ENCODE measurements around the gene CHD8.

- TF ChIP-seq CTCF (IDR thresholded peaks at IDR 0.05) (no peak), POLR2AphosphoS5 (IDR thresholded peaks at IDR 0.05) (no peak), POLR2A (IDR thresholded peaks at IDR 0.05) (no peak), EP300 (IDR thresholded peaks at IDR 0.05) (no peak)
Measured at GRCh38 chr14:21382886-21383847, 72.8 kb downstream of the CHD8 start.
